Hematopoietic multipotent progenitor cell treated with erythropoietin and hydrocortisone succinate and interleukin-3 and kit ligand, for 17 days (in vitro differentiated cells): ENCODE results near the gene DGCR6L.
A peak's percentile ranks its signal among the peaks of the same experiment; 100 is the strongest.
"Not testable (repeated sequence)": the region's sequence is repeated elsewhere in the genome, so short reads cannot be mapped to it uniquely, and the experiment has no call there.

Source experiments
- DNase-seq: peaks from one replicate; pipeline ENCODE4 v3.0.0-alpha.2; 2015; ENCODE audit warnings: low spot score

Gene DGCR6L

GRCh38 chr22:20308806-20309650 lies 10.8 kb downstream of the DGCR6L start:
- DNase-seq, result not testable (repeated sequence)

GRCh38 chr22:20307448-20308447 lies 12.1 kb downstream of the DGCR6L start:
- DNase-seq, result not testable (repeated sequence)

GRCh38 chr22:20306646-20307447 lies 13.0 kb downstream of the DGCR6L start:
- not testable (repeated sequence) for DNase-seq

GRCh38 chr22:20305894-20306645 lies 13.8 kb downstream of the DGCR6L start:
- DNase-seq, result no peak

- DNase-seq, result not testable (repeated sequence)
These were observed 14.5 kb downstream of the DGCR6L start for GRCh38 chr22:20305230-20305893.

- DNase-seq, result no peak
These were observed 15.2 kb downstream of the DGCR6L start for GRCh38 chr22:20304646-20305045.

GRCh38 chr22:20303229-20303534 lies 16.7 kb downstream of the DGCR6L start:
- not testable (repeated sequence) for DNase-seq

- DNase-seq, result no peak
These were observed 17.2 kb downstream of the DGCR6L start for GRCh38 chr22:20302438-20303228.

GRCh38 chr22:20299746-20300136 lies 20.1 kb downstream of the DGCR6L start:
- DNase-seq, result no peak

GRCh38 chr22:20298803-20299745 lies 20.8 kb downstream of the DGCR6L start:
- peak; percentile 64 for DNase-seq

- no peak for DNase-seq
These were observed 21.6 kb downstream of the DGCR6L start for GRCh38 chr22:20298110-20298802.

GRCh38 chr22:20297414-20298109 lies 22.3 kb downstream of the DGCR6L start:
- DNase-seq, result no peak

- DNase-seq, result no peak
These were observed 23.3 kb downstream of the DGCR6L start for GRCh38 chr22:20296598-20296997.

- DNase-seq, result no peak
These were observed 24.4 kb downstream of the DGCR6L start for GRCh38 chr22:20295262-20296064.

- no peak for DNase-seq
These were observed 27.1 kb downstream of the DGCR6L start for GRCh38 chr22:20292673-20293232.

- no peak for DNase-seq
These were observed 27.8 kb downstream of the DGCR6L start for GRCh38 chr22:20292108-20292507.
